Panc1 (cell line): Measurements from ENCODE around the gene TNFRSF21. TPM values are rescaled to one million over a fixed set of nuclear protein-coding genes. Genes with fewer than 3 reads are reported as not detected.

Experiments used
- ATAC-seq: fragments of 200-7000 bp; cut with Tn5 transposase; 2 replicates; pipeline ENCODE4 v1.9.1; 2020; ENCODE audit warnings: mild to moderate bottlenecking, moderate library complexity
- BruUV-seq: library from RNA; stranded (reverse); fragments of 400-500 nt; replicated peaks from 2 replicates; lab custom pipeline; 2021; lab: Mats Ljungman, UMichigan
- CTCF ChIA-PET: fragments of 300-600 bp; sonication (Branson Sonifier 250); formaldehyde crosslinking; loops from one replicate; lab custom pipeline; 2022; ENCODE audit warnings: antibody characterized with exemption; lab: Charles Lee
- POLR2A ChIA-PET: fragments of 300-600 bp; sonication (Branson Sonifier 250); formaldehyde crosslinking; loops from one replicate; lab custom pipeline; 2022; ENCODE audit warnings: antibody characterized with exemption; lab: Charles Lee
- DNase-seq: peaks from one replicate; pipeline ENCODE4 v3.0.0-alpha.2; 2010; ENCODE audit warnings: low read depth, low spot score
- H3K27ac ChIP-seq: 2 replicates; pipeline ENCODE4 v1.5.1; 2011; ENCODE audit warnings: mild to moderate bottlenecking, low read length, inconsistent platforms
- H3K27me3 ChIP-seq: fragments of 200-500 bp; sonication (Bioruptor generic); 2 replicates; pipeline ENCODE4 v1.6.0; 2014; ENCODE audit warnings: low read length, inconsistent platforms; ENCODE audit not compliant: control insufficient read depth, insufficient read depth
- H3K36me3 ChIP-seq: fragments of 200-500 bp; sonication (Bioruptor generic); 2 replicates; pipeline ENCODE4 v1.5.1; 2014; ENCODE audit warnings: inconsistent platforms, mild to moderate bottlenecking, low read length, moderate library complexity; ENCODE audit not compliant: control insufficient read depth, insufficient read depth
- H3K4me1 ChIP-seq: 2 replicates; pipeline ENCODE4 v1.5.1; 2011; ENCODE audit warnings: inconsistent platforms, mild to moderate bottlenecking, low read length, moderate library complexity; ENCODE audit not compliant: control insufficient read depth, insufficient read depth
- H3K4me3 ChIP-seq, 2 experiments: 2 replicates each; pipeline ENCODE4 v1.5.1; 2011 to 2012; ENCODE audit warnings: low read depth in 2 of 2, low read length in 2 of 2, mild to moderate bottlenecking in 2 of 2, inconsistent platforms in 1 of 2, moderate library complexity in 1 of 2
- H3K9me3 ChIP-seq: fragments of 200-500 bp; sonication (Bioruptor generic); 2 replicates; pipeline ENCODE4 v1.5.1; 2014; ENCODE audit warnings: low read depth, mild to moderate bottlenecking, inconsistent platforms, low read length, moderate library complexity; ENCODE audit not compliant: control insufficient read depth, insufficient read depth
- CTCF ChIP-seq: fragments of 450-650 bp; IDR thresholded peaks from 2 replicates; pipeline ENCODE4 v1.5.1; 2017; ENCODE audit warnings: mild to moderate bottlenecking
- POLR2AphosphoS5 ChIP-seq: IDR thresholded peaks from 2 replicates; pipeline ENCODE4 v1.6.1; 2012; ENCODE audit warnings: mild to moderate bottlenecking, low read depth, low read length, moderate library complexity
- REST ChIP-seq, 2 experiments: IDR thresholded peaks; 2 replicates each; pipeline ENCODE4 v1.6.1; 2011 to 2012; ENCODE audit warnings: low read depth in 2 of 2, control low read depth in 1 of 2, low read length in 1 of 2, mild to moderate bottlenecking in 1 of 2, moderate library complexity in 1 of 2; ENCODE audit not compliant: insufficient read depth in 1 of 2
- SIN3A ChIP-seq: IDR thresholded peaks from 2 replicates; pipeline ENCODE4 v1.6.1; 2012; ENCODE audit warnings: low read depth, mild to moderate bottlenecking, low read length, moderate library complexity, borderline replicate concordance; ENCODE audit not compliant: insufficient read depth
- TCF7L2 ChIP-seq: IDR thresholded peaks from 2 replicates; pipeline ENCODE4 v1.6.1; 2011; ENCODE audit warnings: mild to moderate bottlenecking, low read depth, low read length, inconsistent platforms
- in situ Hi-C: cut with HindIII; loops from 2 replicates; pipeline ENCODE4 v1.10.0; 2016; ENCODE audit warnings: low sequenced_read_pairs, low pct_unique_long_range_greater_than_20kb
- intact Hi-C: fragments of 100-400 bp; cut with micrococcal nuclease; formaldehyde crosslinking; loops from one replicate; pipeline ENCODE4 v1.10.0; 2022; ENCODE audit not compliant: unreplicated experiment
- total RNA-seq: library from RNA; stranded (reverse); gene quantifications from one replicate; pipeline ENCODE4 v1.2.1, GENCODE V29; 2021; ENCODE audit not compliant: unreplicated experiment

TNFRSF21 gene
- total RNA-seq, 1 experiment from 2014 or later, result 76.0 TPM

GRCh38 chr6:47302043-47302442 lies 7.7 kb downstream of the TNFRSF21 start:
- no peak overlapping the region for H3K4me3 ChIP-seq
- ChIA-PET CTCF (no interaction called here), POLR2A (no interaction called here)
- TF ChIP-seq POLR2AphosphoS5, result no peak
- no peak for TF ChIP-seq CTCF
- no peak for TF ChIP-seq REST (IDR thresholded peaks at IDR 0.05; ENCODE audit: insufficient read depth in 1 of 2, low read depth in 2 of 2, low read length in 1 of 2)
- TF ChIP-seq SIN3A, result no peak
- BruUV-seq, result no TSS peak
- no peaks in the 10 kb centered on the region for H3K36me3 ChIP-seq
- DNase-seq (no peak), ATAC-seq (no peak)
- no peaks in the 10 kb centered on the region for H3K9me3 ChIP-seq
- no peak overlapping the region for H3K27ac ChIP-seq
- no peaks in the 10 kb centered on the region for H3K27me3 ChIP-seq
- in situ Hi-C loops (no loop called here), intact Hi-C loops (no loop called here)
- peaks cover 55% of the 10 kb centered on the region for H3K4me1 ChIP-seq

GRCh38 chr6:47301441-47301840 lies 8.3 kb downstream of the TNFRSF21 start:
- Histone ChIP-seq H3K27me3 (no peaks in the 10 kb centered on the region), H3K4me1 (peaks cover 51% of the 10 kb centered on the region)
- CTCF ChIA-PET, result no interaction called here

More at GRCh38 chr6:47301441-47301840, 8.3 kb downstream of the TNFRSF21 start:
- H3K9me3 ChIP-seq, result no peaks in the 10 kb centered on the region
- intact Hi-C loops, result no loop called here
- TF ChIP-seq SIN3A, result no peak
- TF ChIP-seq CTCF, result no peak
- TF ChIP-seq REST (IDR thresholded peaks at IDR 0.05; ENCODE audit: insufficient read depth in 1 of 2, low read depth in 2 of 2, low read length in 1 of 2), result no peak
- no peak for TF ChIP-seq POLR2AphosphoS5
- no peak for TF ChIP-seq TCF7L2
- DNase-seq (no peak), ATAC-seq (no peak)
- no TSS peak for BruUV-seq
- H3K4me3 ChIP-seq, result no peak overlapping the region
- no peaks in the 10 kb centered on the region for H3K36me3 ChIP-seq
- in situ Hi-C loops, result no loop called here
- no peak overlapping the region for H3K27ac ChIP-seq
- POLR2A ChIA-PET, result no interaction called here
